Fibroblast of the aortic adventitia (primary cell): ENCODE results near the gene SMCO3. TPM values are rescaled to one million over a fixed set of nuclear protein-coding genes. Genes with fewer than 3 reads are reported as not detected.

Experiments
- DNase-seq: peaks from one replicate; pipeline ENCODE4 v3.0.0-alpha.2; 2010; ENCODE audit warnings: low read depth
- H3K4me3 ChIP-seq: 2 replicates; pipeline ENCODE4 v1.5.1; 2011; ENCODE audit warnings: low read depth, mild to moderate bottlenecking, control low read depth, low read length, moderate library complexity
- total RNA-seq: library from RNA; depleted of rRNA; stranded (reverse); fragments of >200 nt; gene quantifications from 2 replicates; pipeline ENCODE4 v1.2.3, GENCODE V29; 2012; ENCODE audit warnings: low replicate concordance
- TF ChIP-seq, protein P1 (sequence below): IDR thresholded peaks from 2 replicates; pipeline ENCODE4 v1.5.1; 2011; ENCODE audit warnings: mild to moderate bottlenecking, low read length, control low read depth, inconsistent platforms; ENCODE audit not compliant: insufficient read depth

The SMCO3 gene
- 0.09 TPM in 1 of 2 replicates, not detected in the other for total RNA-seq

GRCh38 chr12:14814014-14814413 is at the start of gene SMCO3:
Gene SMCO3 (minus strand): TSS chr12:14814182. CDS start chr12:14806680, 7,502 bp downstream.
- no peak for DNase-seq
- H3K4me3 ChIP-seq: no peak within 1 kb of the TSS
- TF ChIP-seq, protein P1, sequence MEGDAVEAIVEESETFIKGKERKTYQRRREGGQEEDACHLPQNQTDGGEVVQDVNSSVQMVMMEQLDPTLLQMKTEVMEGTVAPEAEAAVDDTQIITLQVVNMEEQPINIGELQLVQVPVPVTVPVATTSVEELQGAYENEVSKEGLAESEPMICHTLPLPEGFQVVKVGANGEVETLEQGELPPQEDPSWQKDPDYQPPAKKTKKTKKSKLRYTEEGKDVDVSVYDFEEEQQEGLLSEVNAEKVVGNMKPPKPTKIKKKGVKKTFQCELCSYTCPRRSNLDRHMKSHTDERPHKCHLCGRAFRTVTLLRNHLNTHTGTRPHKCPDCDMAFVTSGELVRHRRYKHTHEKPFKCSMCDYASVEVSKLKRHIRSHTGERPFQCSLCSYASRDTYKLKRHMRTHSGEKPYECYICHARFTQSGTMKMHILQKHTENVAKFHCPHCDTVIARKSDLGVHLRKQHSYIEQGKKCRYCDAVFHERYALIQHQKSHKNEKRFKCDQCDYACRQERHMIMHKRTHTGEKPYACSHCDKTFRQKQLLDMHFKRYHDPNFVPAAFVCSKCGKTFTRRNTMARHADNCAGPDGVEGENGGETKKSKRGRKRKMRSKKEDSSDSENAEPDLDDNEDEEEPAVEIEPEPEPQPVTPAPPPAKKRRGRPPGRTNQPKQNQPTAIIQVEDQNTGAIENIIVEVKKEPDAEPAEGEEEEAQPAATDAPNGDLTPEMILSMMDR: no peak

- TF ChIP-seq, protein P1: no peak
- no peak overlapping the region for H3K4me3 ChIP-seq
- no peak for DNase-seq
Observed at GRCh38 chr12:14860490-14860889, 46.5 kb upstream of the SMCO3 start.

GRCh38 chr12:14858513-14858912 is 44.5 kb upstream of the SMCO3 start:
- no peak overlapping the region for H3K4me3 ChIP-seq
- TF ChIP-seq, protein P1: no peak
- no peak for DNase-seq

DNA sequence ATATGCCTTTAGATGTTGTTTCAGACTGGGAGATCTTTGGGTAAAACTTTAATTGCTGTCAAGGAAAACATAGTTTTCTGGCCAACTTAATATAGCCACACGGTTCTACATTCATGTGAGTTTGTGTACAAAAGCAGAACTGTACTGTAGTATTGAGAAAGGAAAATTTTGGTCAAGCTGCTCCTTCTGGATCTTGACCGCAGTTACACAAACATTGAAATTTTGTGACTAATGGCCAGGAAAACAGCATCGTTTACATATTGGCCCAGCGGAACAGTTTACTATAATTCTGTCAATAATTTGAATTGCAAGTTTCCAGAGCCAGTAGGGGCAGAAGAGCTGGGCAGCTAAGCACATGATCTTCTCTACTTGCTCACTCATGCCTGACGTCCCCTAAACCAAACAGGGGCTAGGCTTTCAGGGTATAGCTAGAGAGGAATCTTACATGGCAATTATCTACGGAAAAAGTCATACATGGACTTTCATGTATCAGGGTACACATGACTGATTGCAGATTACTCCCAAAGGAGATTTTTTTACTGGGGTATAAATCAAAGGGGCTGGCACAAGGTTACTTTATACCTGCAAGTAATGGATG is 40.7 kb upstream of the SMCO3 start:
- no peak overlapping the region for H3K4me3 ChIP-seq
- TF ChIP-seq, protein P1: no peak
- DNase-seq: peak; percentile 52

DNA sequence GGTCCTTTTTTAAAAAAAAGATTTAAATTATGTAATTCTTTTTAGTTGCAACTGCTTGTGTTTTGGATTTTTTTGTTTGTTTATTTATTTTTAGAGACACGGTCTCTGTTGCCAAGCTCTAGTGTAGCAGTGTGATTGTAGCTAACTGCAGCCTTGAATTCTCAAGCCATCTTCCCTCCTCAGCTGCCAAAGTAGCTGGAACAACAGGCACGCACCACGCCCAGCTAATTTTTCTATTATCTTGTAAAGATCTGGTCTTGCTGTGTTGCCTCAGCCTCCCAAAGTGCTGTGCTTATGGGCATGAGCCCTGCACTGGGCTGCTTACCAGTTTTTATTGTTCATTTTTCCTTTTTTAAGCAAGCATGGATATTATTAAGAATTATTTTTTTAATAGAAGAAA is 40.0 kb upstream of the SMCO3 start:
- no peak overlapping the region for H3K4me3 ChIP-seq
- peak; percentile 45 for DNase-seq
- TF ChIP-seq, protein P1: no peak

- TF ChIP-seq, protein P1: no peak
- no peak overlapping the region for H3K4me3 ChIP-seq
- no peak for DNase-seq
Observed at GRCh38 chr12:14852880-14853279, 38.9 kb upstream of the SMCO3 start.
